HCT116 (cell line): ENCODE results near the gene RUNDC3A. TPM values are rescaled to one million over a fixed set of nuclear protein-coding genes. Genes with fewer than 3 reads are reported as not detected.

Experiments used
- ATAC-seq: fragments of 200-7000 bp; cut with Tn5 transposase; 2 replicates; pipeline ENCODE4 v1.9.1; 2020; ENCODE audit warnings: mild to moderate bottlenecking, moderate library complexity
- BruUV-seq: library from RNA; stranded (reverse); fragments of 400-500 nt; replicated peaks from 2 replicates; lab custom pipeline; 2021; lab: Mats Ljungman, UMichigan
- CTCF ChIA-PET: fragments of 300-600 bp; sonication (Branson Sonifier 250); formaldehyde crosslinking; loops from one replicate; lab custom pipeline; 2021; ENCODE audit warnings: antibody characterized with exemption; lab: Charles Lee
- POLR2A ChIA-PET: fragments of 300-600, 350-600 bp; sonication (Branson Sonifier 250); formaldehyde crosslinking; loops from one replicate; lab custom pipeline; 2021; ENCODE audit warnings: antibody characterized with exemption; lab: Charles Lee
- RAD21 ChIA-PET, 2 experiments: fragments of 300-600 bp; sonication (Branson Sonifier 250); formaldehyde crosslinking; loops; one replicate each; lab custom pipeline; 2023; ENCODE audit warnings: low total read pairs in 2 of 2; ENCODE audit not compliant: uncharacterized antibody in 2 of 2, unreplicated experiment in 2 of 2, low non-redundant PET in 1 of 2; lab: Charles Lee
- DNase-seq: peaks from one replicate; pipeline ENCODE4 v3.0.0-alpha.2; 2010; ENCODE audit warnings: low read depth, low spot score
- H2AFZ ChIP-seq: fragments of 200-600 bp; shearing (Covaris generic), sonication (generic); 2 replicates; pipeline ENCODE4 v1.6.1; 2017; ENCODE audit warnings: low read depth, mixed run types, mixed read lengths, antibody characterized with exemption, low read length; ENCODE audit not compliant: poor library complexity, severe bottlenecking
- H3K27ac ChIP-seq: 2 replicates; pipeline ENCODE4 v1.5.1; 2012; ENCODE audit warnings: low read depth, low read length
- H3K27me3 ChIP-seq: fragments of 200-600 bp; sonication (generic); 2 replicates; pipeline ENCODE4 v1.6.1; 2016; ENCODE audit warnings: mixed run types, low read length, mixed read lengths; ENCODE audit not compliant: insufficient read depth
- H3K36me3 ChIP-seq, 2 experiments: fragments of 200-500 bp in 1 of 2; fragments of 200-600 bp in 1 of 2; sonication (Bioruptor generic) in 1 of 2; sonication (generic) in 1 of 2; 2 replicates each; pipeline versions ENCODE4 v1.5.1 to v1.6.1; 2014 to 2016; ENCODE audit warnings: low read length in 2 of 2, inconsistent platforms in 1 of 2, mixed read lengths in 1 of 2, mixed run types in 1 of 2; ENCODE audit not compliant: insufficient read depth in 2 of 2, control insufficient read depth in 1 of 2
- H3K4me1 ChIP-seq, 2 experiments: fragments of 200-600 bp in 1 of 2; sonication (generic) in 1 of 2; 2 replicates each; pipeline versions ENCODE4 v1.5.1 to v1.6.1; 2012 to 2017; ENCODE audit warnings: low read length in 2 of 2, inconsistent platforms in 1 of 2, mild to moderate bottlenecking in 1 of 2, mixed read lengths in 1 of 2, mixed run types in 1 of 2, moderate library complexity in 1 of 2; ENCODE audit not compliant: insufficient read depth in 2 of 2, control insufficient read depth in 1 of 2
- H3K4me2 ChIP-seq: fragments of 200-600 bp; sonication (generic); 2 replicates; pipeline ENCODE4 v1.6.1; 2017; ENCODE audit warnings: mixed run types, low read length, mixed read lengths
- H3K4me3 ChIP-seq, 2 experiments: fragments of 200-600 bp in 1 of 2; sonication (generic) in 1 of 2; replicated peaks in 1 of 2; 2 replicates each; pipeline ENCODE4 v1.5.1; 2011 to 2016; ENCODE audit warnings: low read length in 2 of 2, control low read depth in 1 of 2, low read depth in 1 of 2, mild to moderate bottlenecking in 1 of 2, mixed read lengths in 1 of 2, mixed run types in 1 of 2
- H3K79me2 ChIP-seq: fragments of 200-600 bp; sonication (generic); 2 replicates; pipeline ENCODE4 v1.6.1; 2017; ENCODE audit warnings: mild to moderate bottlenecking, mixed run types, low read length, moderate library complexity, mixed read lengths; ENCODE audit not compliant: insufficient read depth
- H3K9ac ChIP-seq: fragments of 200-600 bp; sonication (generic); 2 replicates; pipeline ENCODE4 v1.6.1; 2016; ENCODE audit warnings: low read length, mixed read lengths
- H3K9me2 ChIP-seq: fragments of 200-600 bp; sonication (generic), shearing (Covaris generic); 2 replicates; pipeline ENCODE4 v1.6.1; 2017; ENCODE audit warnings: mixed run types, mild to moderate bottlenecking, moderate library complexity; ENCODE audit not compliant: insufficient read depth
- H3K9me3 ChIP-seq, 2 experiments: fragments of 200-500 bp in 1 of 2; fragments of 200-600 bp in 1 of 2; sonication (Bioruptor generic) in 1 of 2; sonication (generic) in 1 of 2; 2 replicates each; pipeline ENCODE4 v1.6.1; 2014 to 2017; ENCODE audit warnings: low read length in 2 of 2, mixed read lengths in 2 of 2, inconsistent platforms in 1 of 2, low read depth in 1 of 2, mild to moderate bottlenecking in 1 of 2, mixed run types in 1 of 2, moderate library complexity in 1 of 2; ENCODE audit not compliant: control insufficient read depth in 1 of 2, insufficient read depth in 1 of 2
- H4K20me1 ChIP-seq: fragments of 200-600 bp; sonication (generic), shearing (Covaris generic); 2 replicates; pipeline ENCODE4 v1.6.1; 2017; ENCODE audit warnings: mixed run types, mild to moderate bottlenecking, moderate library complexity; ENCODE audit not compliant: insufficient read depth
- CBX3 ChIP-seq: IDR thresholded peaks from 2 replicates; pipeline ENCODE4 v1.6.1; 2012; ENCODE audit warnings: low read depth
- EGR1 ChIP-seq: IDR thresholded peaks from 2 replicates; pipeline ENCODE4 v1.6.1; 2012; ENCODE audit warnings: low read depth
- EZH2 ChIP-seq: fragments of 200-600 bp; sonication (generic); IDR thresholded peaks from 2 replicates; pipeline ENCODE4 v1.6.1; 2017; ENCODE audit warnings: antibody characterized with exemption, mixed run types
- FOSL1 ChIP-seq: IDR thresholded peaks from 2 replicates; pipeline ENCODE4 v1.6.1; 2012; ENCODE audit warnings: low read depth
- POLR2A ChIP-seq: IDR thresholded peaks from 2 replicates; pipeline ENCODE4 v1.7.0; 2011; ENCODE audit warnings: borderline replicate concordance; ENCODE audit not compliant: insufficient read depth, insufficient read length; ENCODE audit errors: extremely low read depth
- POLR2AphosphoS5 ChIP-seq: IDR thresholded peaks from 2 replicates; pipeline ENCODE4 v1.6.1; 2011; ENCODE audit warnings: mild to moderate bottlenecking, low read depth, low read length, moderate library complexity
- TCF7L2 ChIP-seq: IDR thresholded peaks from 2 replicates; pipeline ENCODE4 v1.7.0; 2011; ENCODE audit warnings: borderline replicate concordance, inconsistent platforms; ENCODE audit not compliant: insufficient read depth, insufficient read length; ENCODE audit errors: extremely low read depth
- YY1 ChIP-seq: IDR thresholded peaks from 2 replicates; pipeline ENCODE4 v1.6.1; 2011; ENCODE audit warnings: low read length, low read depth, moderate library complexity, mild to moderate bottlenecking; ENCODE audit not compliant: insufficient replicate concordance; ENCODE audit errors: extremely low read depth
- ZBTB33 ChIP-seq: IDR thresholded peaks from 2 replicates; pipeline ENCODE4 v1.6.1; 2011; ENCODE audit warnings: mild to moderate bottlenecking, low read length, moderate library complexity; ENCODE audit not compliant: insufficient replicate concordance; ENCODE audit errors: extremely low read depth
- ZFX ChIP-seq: fragments of 450-650 bp; IDR thresholded peaks from 2 replicates; pipeline ENCODE4 v1.6.1; 2017
- intact Hi-C: fragments of 100-400 bp; cut with micrococcal nuclease; formaldehyde crosslinking; loops from 2 replicates; pipeline ENCODE4 v1.10.0; 2022
- total RNA-seq: library from RNA; stranded (reverse); gene quantifications from one replicate; pipeline ENCODE4 v1.2.1, GENCODE V29; 2021; ENCODE audit not compliant: unreplicated experiment
- TF ChIP-seq, protein P1 (sequence below): IDR thresholded peaks from 2 replicates; pipeline ENCODE4 v1.6.1; 2012; ENCODE audit warnings: low read depth
- TF ChIP-seq, protein P2 (sequence below), 3 experiments: fragments of 200-600 bp in 1 of 3; sonication (generic) in 1 of 3; IDR thresholded peaks in 2 of 3; conservative IDR thresholded peaks in 1 of 3; 2 replicates each; pipeline ENCODE4 v1.5.1; 2012 to 2017; ENCODE audit warnings: low read depth in 2 of 3, low read length in 2 of 3, antibody characterized with exemption in 1 of 3, borderline replicate concordance in 1 of 3, control low read depth in 1 of 3, mild to moderate bottlenecking in 1 of 3, mixed read lengths in 1 of 3, mixed run types in 1 of 3, moderate library complexity in 1 of 3; ENCODE audit not compliant: insufficient read depth in 1 of 3

Gene RUNDC3A
- total RNA-seq, 1 experiment from 2014 or later: 0.61 TPM

GRCh38 chr17:44280392-44280937 is 27.9 kb upstream of the RUNDC3A start:
- Histone ChIP-seq H3K79me2 (no peaks in the 10 kb centered on the region), H3K9me3 (no peaks in the 10 kb centered on the region), H3K4me3 (no peak overlapping the region), H3K4me1 (peaks cover 0 to 11% of the 10 kb centered on the region in 2 experiments; a peak in 2 of 4 replicates), H2AFZ (no peak overlapping the region), H3K36me3 (no peaks in the 10 kb centered on the region), H4K20me1 (no peaks in the 10 kb centered on the region), H3K27me3 (no peaks in the 10 kb centered on the region), H3K9ac (no peak overlapping the region), H3K27ac (no peak overlapping the region), H3K4me2 (no peak overlapping the region), H3K9me2 (no peaks in the 10 kb centered on the region)
- DNase-seq (no peak), ATAC-seq (no peak)
- POLR2A ChIA-PET: no interaction called here
- no TSS peak for BruUV-seq
- TF ChIP-seq ZFX (no peak), YY1 (no peak), POLR2AphosphoS5 (no peak), EZH2 (no peak), EGR1 (no peak), FOSL1 (no peak), TCF7L2 (no peak), CBX3 (no peak), ZBTB33 (no peak), POLR2A (no peak)
- TF ChIP-seq, protein P1, sequence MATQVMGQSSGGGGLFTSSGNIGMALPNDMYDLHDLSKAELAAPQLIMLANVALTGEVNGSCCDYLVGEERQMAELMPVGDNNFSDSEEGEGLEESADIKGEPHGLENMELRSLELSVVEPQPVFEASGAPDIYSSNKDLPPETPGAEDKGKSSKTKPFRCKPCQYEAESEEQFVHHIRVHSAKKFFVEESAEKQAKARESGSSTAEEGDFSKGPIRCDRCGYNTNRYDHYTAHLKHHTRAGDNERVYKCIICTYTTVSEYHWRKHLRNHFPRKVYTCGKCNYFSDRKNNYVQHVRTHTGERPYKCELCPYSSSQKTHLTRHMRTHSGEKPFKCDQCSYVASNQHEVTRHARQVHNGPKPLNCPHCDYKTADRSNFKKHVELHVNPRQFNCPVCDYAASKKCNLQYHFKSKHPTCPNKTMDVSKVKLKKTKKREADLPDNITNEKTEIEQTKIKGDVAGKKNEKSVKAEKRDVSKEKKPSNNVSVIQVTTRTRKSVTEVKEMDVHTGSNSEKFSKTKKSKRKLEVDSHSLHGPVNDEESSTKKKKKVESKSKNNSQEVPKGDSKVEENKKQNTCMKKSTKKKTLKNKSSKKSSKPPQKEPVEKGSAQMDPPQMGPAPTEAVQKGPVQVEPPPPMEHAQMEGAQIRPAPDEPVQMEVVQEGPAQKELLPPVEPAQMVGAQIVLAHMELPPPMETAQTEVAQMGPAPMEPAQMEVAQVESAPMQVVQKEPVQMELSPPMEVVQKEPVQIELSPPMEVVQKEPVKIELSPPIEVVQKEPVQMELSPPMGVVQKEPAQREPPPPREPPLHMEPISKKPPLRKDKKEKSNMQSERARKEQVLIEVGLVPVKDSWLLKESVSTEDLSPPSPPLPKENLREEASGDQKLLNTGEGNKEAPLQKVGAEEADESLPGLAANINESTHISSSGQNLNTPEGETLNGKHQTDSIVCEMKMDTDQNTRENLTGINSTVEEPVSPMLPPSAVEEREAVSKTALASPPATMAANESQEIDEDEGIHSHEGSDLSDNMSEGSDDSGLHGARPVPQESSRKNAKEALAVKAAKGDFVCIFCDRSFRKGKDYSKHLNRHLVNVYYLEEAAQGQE: no peak
- TF ChIP-seq, protein P2, sequence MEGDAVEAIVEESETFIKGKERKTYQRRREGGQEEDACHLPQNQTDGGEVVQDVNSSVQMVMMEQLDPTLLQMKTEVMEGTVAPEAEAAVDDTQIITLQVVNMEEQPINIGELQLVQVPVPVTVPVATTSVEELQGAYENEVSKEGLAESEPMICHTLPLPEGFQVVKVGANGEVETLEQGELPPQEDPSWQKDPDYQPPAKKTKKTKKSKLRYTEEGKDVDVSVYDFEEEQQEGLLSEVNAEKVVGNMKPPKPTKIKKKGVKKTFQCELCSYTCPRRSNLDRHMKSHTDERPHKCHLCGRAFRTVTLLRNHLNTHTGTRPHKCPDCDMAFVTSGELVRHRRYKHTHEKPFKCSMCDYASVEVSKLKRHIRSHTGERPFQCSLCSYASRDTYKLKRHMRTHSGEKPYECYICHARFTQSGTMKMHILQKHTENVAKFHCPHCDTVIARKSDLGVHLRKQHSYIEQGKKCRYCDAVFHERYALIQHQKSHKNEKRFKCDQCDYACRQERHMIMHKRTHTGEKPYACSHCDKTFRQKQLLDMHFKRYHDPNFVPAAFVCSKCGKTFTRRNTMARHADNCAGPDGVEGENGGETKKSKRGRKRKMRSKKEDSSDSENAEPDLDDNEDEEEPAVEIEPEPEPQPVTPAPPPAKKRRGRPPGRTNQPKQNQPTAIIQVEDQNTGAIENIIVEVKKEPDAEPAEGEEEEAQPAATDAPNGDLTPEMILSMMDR (IDR thresholded peaks at IDR 0.05 in 2 of 3, conservative IDR thresholded peaks at IDR 0.05 in 1 of 3; ENCODE audit: borderline replicate concordance in 1 of 3, insufficient read depth in 1 of 3, low read depth in 2 of 3, low read length in 2 of 3): no peak
- RAD21 ChIA-PET: no interaction called here
- intact Hi-C loops: no loop called here
- CTCF ChIA-PET: no interaction called here
